ENCODE results near the gene FOXP1. TPM values are rescaled to one million over a fixed set of nuclear protein-coding genes. Genes with fewer than 3 reads are reported as not detected.

The FOXP1 gene
- total RNA-seq, 1 donor from 2014 or later, result 71.3 TPM

DNA sequence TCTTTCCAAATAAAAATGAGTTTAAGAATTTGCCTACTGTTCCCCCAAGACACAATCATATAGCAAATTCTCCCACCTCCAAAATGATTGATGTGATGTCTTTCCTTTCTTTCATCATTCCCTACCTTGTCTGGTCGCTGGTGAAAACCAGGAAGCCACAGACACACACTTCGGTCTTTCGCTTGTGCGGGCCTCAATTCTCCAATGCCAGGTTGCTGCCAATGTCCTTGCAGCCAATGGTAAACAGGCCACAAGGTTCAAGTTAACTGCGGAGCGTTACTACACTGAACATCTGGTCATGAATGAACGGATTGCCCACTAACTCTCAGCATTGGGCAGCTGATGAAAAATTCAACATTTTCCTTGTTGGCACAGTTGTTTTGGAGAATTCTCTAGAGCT is 192.2 kb downstream of the FOXP1 start:
- Mint-ChIP-seq H3K27me3 (ENCODE audit: unreplicated experiment) (peaks cover 4% of the 10 kb centered on the region), H3K36me3 (ENCODE audit: low read depth, unreplicated experiment) (no peaks in the 10 kb centered on the region), H3K4me3 (ENCODE audit: unreplicated experiment) (no peak overlapping the region), H3K27ac (ENCODE audit: unreplicated experiment) (peak overlapping the region; percentile 88), H3K4me1 (ENCODE audit: unreplicated experiment) (peaks cover 30% of the 10 kb centered on the region), H3K9me3 (ENCODE audit: unreplicated experiment) (no peaks in the 10 kb centered on the region)
- no peak for DNase-seq (ENCODE audit: low spot score)
- TF ChIP-seq CTCF (IDR thresholded peaks at IDR 0.05; ENCODE audit: unreplicated experiment), result no peak

- H3K4me1 Mint-ChIP-seq (ENCODE audit: unreplicated experiment), result peaks cover 26% of the 10 kb centered on the region
- peak; percentile 39 for DNase-seq (ENCODE audit: low spot score)
- H3K27me3 Mint-ChIP-seq (ENCODE audit: unreplicated experiment), result peaks cover 4% of the 10 kb centered on the region
- peak overlapping the region; percentile 72 for H3K4me3 Mint-ChIP-seq (ENCODE audit: unreplicated experiment)
- H3K36me3 Mint-ChIP-seq (ENCODE audit: low read depth, unreplicated experiment), result no peaks in the 10 kb centered on the region
- peak overlapping the region; percentile 88 for H3K27ac Mint-ChIP-seq (ENCODE audit: unreplicated experiment)
- no peak for TF ChIP-seq CTCF (IDR thresholded peaks at IDR 0.05; ENCODE audit: unreplicated experiment)
- H3K9me3 Mint-ChIP-seq (ENCODE audit: unreplicated experiment), result no peaks in the 10 kb centered on the region
Observed at GRCh38 chr3:71389911-71390573, 193.5 kb downstream of the FOXP1 start.

- H3K27ac Mint-ChIP-seq (ENCODE audit: unreplicated experiment), result no peak overlapping the region
- peaks cover 4% of the 10 kb centered on the region for H3K27me3 Mint-ChIP-seq (ENCODE audit: unreplicated experiment)
- no peak for TF ChIP-seq CTCF (IDR thresholded peaks at IDR 0.05; ENCODE audit: unreplicated experiment)
- H3K36me3 Mint-ChIP-seq (ENCODE audit: low read depth, unreplicated experiment), result no peaks in the 10 kb centered on the region
- no peaks in the 10 kb centered on the region for H3K9me3 Mint-ChIP-seq (ENCODE audit: unreplicated experiment)
- H3K4me3 Mint-ChIP-seq (ENCODE audit: unreplicated experiment), result no peak overlapping the region
- no peak for DNase-seq (ENCODE audit: low spot score)
- H3K4me1 Mint-ChIP-seq (ENCODE audit: unreplicated experiment), result peaks cover 34% of the 10 kb centered on the region
Observed at GRCh38 chr3:71389191-71389590, 194.3 kb downstream of the FOXP1 start.

- TF ChIP-seq CTCF (IDR thresholded peaks at IDR 0.05; ENCODE audit: unreplicated experiment), result no peak
- H3K27me3 Mint-ChIP-seq (ENCODE audit: unreplicated experiment), result peaks cover 4% of the 10 kb centered on the region
- H3K27ac Mint-ChIP-seq (ENCODE audit: unreplicated experiment), result no peak overlapping the region
- DNase-seq (ENCODE audit: low spot score), result no peak
- peaks cover 36% of the 10 kb centered on the region for H3K4me1 Mint-ChIP-seq (ENCODE audit: unreplicated experiment)
- no peaks in the 10 kb centered on the region for H3K36me3 Mint-ChIP-seq (ENCODE audit: low read depth, unreplicated experiment)
- H3K9me3 Mint-ChIP-seq (ENCODE audit: unreplicated experiment), result no peaks in the 10 kb centered on the region
- no peak overlapping the region for H3K4me3 Mint-ChIP-seq (ENCODE audit: unreplicated experiment)
Observed at GRCh38 chr3:71388535-71389120, 194.9 kb downstream of the FOXP1 start.

DNA sequence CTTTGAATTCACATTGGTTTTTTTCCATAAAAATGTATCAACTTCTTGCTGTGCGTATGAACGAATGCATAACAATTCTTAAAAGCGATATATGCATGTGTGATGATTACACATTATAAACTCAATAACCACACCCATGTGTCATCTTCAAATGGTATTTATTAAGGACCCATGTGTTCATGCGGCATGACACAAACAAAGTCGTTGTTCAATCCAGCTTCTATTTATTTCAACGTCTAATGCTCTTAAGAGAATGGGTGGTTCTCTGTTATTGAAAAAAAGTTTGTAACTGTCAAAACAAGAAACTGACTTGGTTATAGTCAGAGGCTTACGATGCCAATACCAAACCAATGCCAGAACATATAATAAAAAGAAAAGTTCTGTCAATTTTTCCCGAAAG is 195.9 kb downstream of the FOXP1 start:
- Mint-ChIP-seq H3K4me1 (ENCODE audit: unreplicated experiment) (peaks cover 42% of the 10 kb centered on the region), H3K27me3 (ENCODE audit: unreplicated experiment) (peaks cover 7% of the 10 kb centered on the region), H3K36me3 (ENCODE audit: low read depth, unreplicated experiment) (no peaks in the 10 kb centered on the region), H3K4me3 (ENCODE audit: unreplicated experiment) (no peak overlapping the region), H3K9me3 (ENCODE audit: unreplicated experiment) (no peaks in the 10 kb centered on the region), H3K27ac (ENCODE audit: unreplicated experiment) (no peak overlapping the region)
- no peak for DNase-seq (ENCODE audit: low spot score)
- no peak for TF ChIP-seq CTCF (IDR thresholded peaks at IDR 0.05; ENCODE audit: unreplicated experiment)
